Measurements from ENCODE around the gene CCND2. TPM values are rescaled to one million over a fixed set of nuclear protein-coding genes. Genes with fewer than 3 reads are reported as not detected.

CCND2 gene
- polyA plus RNA-seq, 3 donors = 3.6 to 6.8 (median 3.9) TPM

DNA sequence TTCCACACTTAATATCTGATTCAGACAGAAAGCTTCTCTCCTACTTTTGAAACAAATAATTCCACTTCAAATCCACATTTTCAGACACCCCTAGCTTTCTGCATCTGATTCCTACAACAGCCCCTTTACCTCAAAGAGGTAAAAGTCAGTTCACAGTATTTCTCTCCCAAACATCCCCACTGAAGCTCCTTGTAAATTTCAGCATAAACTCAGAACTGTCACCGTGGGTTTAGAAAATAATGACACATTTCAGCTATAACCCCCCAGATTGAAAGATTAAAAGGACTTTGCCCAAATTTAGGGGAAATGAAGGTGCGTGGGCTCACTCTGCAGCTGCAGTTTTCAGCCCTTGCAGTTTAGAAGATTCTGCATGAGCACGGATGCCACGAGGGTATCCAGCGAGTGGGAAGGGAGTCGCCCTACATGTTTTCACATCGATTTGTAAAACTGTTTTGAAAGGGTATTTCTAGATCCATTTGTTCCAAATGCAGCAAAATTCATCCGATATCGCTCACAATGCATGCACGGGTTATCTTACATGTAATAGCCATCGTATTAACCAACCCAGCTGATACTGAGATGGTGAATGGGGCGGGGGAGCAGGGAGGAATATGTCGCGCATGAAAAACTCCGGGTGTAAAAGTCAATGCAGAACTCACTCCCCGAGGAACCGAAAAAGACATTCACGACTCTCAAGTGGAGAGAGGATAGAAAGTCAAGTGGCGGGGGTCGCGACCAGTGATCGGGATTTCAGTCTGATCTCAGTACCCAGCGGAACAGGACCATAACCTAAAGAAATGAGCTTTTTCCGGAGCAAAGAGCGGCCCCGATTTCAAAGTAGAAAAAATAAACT, 5.0 kb upstream of the CCND2 start:
- H2AFZ ChIP-seq (ENCODE audit: insufficient read depth, low read depth, low read length, poor library complexity, severe bottlenecking) = no peak overlapping the region
- H3K4me2 ChIP-seq (replicated peaks; ENCODE audit: extremely low read depth, low read length, poor library complexity, severe bottlenecking) = peak overlapping the region; percentile 98
- no peaks in the 10 kb centered on the region for H3K36me3 ChIP-seq (replicated peaks in 1 of 2; ENCODE audit: control insufficient read depth in 1 of 2, insufficient read depth in 2 of 2, low read length in 2 of 2)
- peaks cover under 1% of the 10 kb centered on the region for H3K79me2 ChIP-seq (ENCODE audit: insufficient read depth, low read length)
- TF ChIP-seq, protein P1, sequence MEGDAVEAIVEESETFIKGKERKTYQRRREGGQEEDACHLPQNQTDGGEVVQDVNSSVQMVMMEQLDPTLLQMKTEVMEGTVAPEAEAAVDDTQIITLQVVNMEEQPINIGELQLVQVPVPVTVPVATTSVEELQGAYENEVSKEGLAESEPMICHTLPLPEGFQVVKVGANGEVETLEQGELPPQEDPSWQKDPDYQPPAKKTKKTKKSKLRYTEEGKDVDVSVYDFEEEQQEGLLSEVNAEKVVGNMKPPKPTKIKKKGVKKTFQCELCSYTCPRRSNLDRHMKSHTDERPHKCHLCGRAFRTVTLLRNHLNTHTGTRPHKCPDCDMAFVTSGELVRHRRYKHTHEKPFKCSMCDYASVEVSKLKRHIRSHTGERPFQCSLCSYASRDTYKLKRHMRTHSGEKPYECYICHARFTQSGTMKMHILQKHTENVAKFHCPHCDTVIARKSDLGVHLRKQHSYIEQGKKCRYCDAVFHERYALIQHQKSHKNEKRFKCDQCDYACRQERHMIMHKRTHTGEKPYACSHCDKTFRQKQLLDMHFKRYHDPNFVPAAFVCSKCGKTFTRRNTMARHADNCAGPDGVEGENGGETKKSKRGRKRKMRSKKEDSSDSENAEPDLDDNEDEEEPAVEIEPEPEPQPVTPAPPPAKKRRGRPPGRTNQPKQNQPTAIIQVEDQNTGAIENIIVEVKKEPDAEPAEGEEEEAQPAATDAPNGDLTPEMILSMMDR (IDR thresholded peaks at IDR 0.05) = no peak
- DNase-seq = peak in 2 of 3 donors; percentile 10 to 32
- peak overlapping the region; percentile 91 to 97 for H3K4me3 Mint-ChIP-seq
- peak overlapping the region; percentile 19 to 78 (median 41) for H3K4me3 ChIP-seq (replicated peaks in 1 of 3; ENCODE audit: low read depth in 2 of 3, low read length in 3 of 3)
- H3K36me3 Mint-ChIP-seq = no peaks in the 10 kb centered on the region
- no peaks in the 10 kb centered on the region for H4K20me1 ChIP-seq (ENCODE audit: insufficient read depth, low read length)
- peaks cover 47 to 49% of the 10 kb centered on the region in 2 donors for H3K4me1 ChIP-seq (ENCODE audit: control insufficient read depth in 1 of 2, insufficient read depth in 2 of 2, low read length in 2 of 2)
- peaks cover 50 to 69% (median 62%) of the 10 kb centered on the region in 3 donors for H3K27me3 Mint-ChIP-seq (ENCODE audit: low read depth in 3 of 3)
- H3K27me3 ChIP-seq (ENCODE audit: control insufficient read depth in 2 of 2, insufficient read depth in 2 of 2, low read length in 2 of 2) = peaks cover 36 to 64% of the 10 kb centered on the region in 2 donors
- H3K9ac ChIP-seq (ENCODE audit: insufficient read depth, low read length, poor library complexity, severe bottlenecking) = peak overlapping the region; percentile 70
- WGBS (ENCODE audit: insufficient coverage) = 2% methylated on average over 6 of the region's 26 CpGs
- H3K27ac ChIP-seq (ENCODE audit: low read depth in 1 of 2, low read length in 2 of 2) = peak overlapping the region in 1 of 2 donors; percentile 44
- H3K9me3 ChIP-seq (replicated peaks in 1 of 2; ENCODE audit: control insufficient read depth in 1 of 2, insufficient read depth in 1 of 2, low read length in 2 of 2) = no peaks in the 10 kb centered on the region
- H3K4me1 Mint-ChIP-seq = peaks cover 37% of the 10 kb centered on the region
- H3K27ac Mint-ChIP-seq = peak overlapping the region; percentile 79 to 95 (median 92)
- H3K9me3 Mint-ChIP-seq = peaks cover 0 to 6% (median 3%) of the 10 kb centered on the region in 7 donors
- intact Hi-C loops (cut with micrococcal nuclease) = loop anchor here in 1 of 2 donors (2.0 kb wide), 1 partner anchor 54 kb away; no protein-coding TSS in a partner anchor

DNA sequence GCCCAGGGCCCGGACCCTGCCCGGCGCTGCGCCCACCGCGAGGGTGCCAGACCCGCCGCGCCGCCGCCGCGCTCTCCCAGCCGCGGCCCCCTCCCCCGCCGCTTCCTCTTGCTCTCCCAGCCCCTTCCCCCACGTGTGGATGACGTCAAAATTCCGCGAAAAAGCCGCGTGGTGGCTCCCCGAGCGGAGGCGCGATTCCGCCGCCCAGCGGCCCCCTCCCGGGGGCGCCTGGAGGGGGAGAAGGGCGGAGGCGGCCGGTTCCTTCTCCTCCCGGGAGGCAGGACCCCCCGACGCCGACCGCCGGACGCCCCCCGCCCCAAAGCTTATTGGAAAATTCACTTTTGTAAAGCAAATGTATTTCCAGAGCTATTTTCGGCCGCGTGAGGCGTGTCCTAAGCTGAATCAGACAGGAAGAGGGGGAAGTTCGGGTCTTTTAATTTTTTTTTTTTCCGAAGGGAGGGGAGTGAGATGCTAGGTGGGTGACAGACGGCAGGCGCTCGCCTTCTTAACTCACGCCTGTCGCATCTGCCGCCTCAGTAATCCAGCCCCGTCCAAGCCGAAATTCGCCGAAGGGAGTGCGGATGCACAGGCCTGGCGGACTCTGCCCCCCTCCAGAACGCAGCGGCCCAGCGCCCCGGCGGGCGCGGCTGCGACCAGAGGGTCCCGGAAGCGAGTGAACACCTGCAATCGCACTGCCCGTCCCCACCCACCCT, 4.1 kb upstream of the CCND2 start:
- peaks cover 50 to 77% (median 61%) of the 10 kb centered on the region in 3 donors for H3K27me3 Mint-ChIP-seq (ENCODE audit: low read depth in 3 of 3)
- intact Hi-C loops (cut with micrococcal nuclease) = loop anchor here in 1 of 2 donors (2.0 kb wide), 1 partner anchor 55 kb away; no protein-coding TSS in a partner anchor

More for the DNA sequence above, 4.1 kb upstream of the CCND2 start:
- Histone ChIP-seq H3K27ac (ENCODE audit: low read depth in 1 of 2, low read length in 2 of 2) (peak overlapping the region in 1 of 2 donors; percentile 61), H2AFZ (ENCODE audit: insufficient read depth, low read depth, low read length, poor library complexity, severe bottlenecking) (peak overlapping the region; percentile 68), H3K27me3 (ENCODE audit: control insufficient read depth in 2 of 2, insufficient read depth in 2 of 2, low read length in 2 of 2) (peaks cover 33 to 68% of the 10 kb centered on the region in 2 donors), H3K9me3 (replicated peaks in 1 of 2; ENCODE audit: control insufficient read depth in 1 of 2, insufficient read depth in 1 of 2, low read length in 2 of 2) (no peaks in the 10 kb centered on the region), H4K20me1 (ENCODE audit: insufficient read depth, low read length) (no peaks in the 10 kb centered on the region), H3K4me3 (replicated peaks in 1 of 3; ENCODE audit: low read depth in 2 of 3, low read length in 3 of 3) (peak overlapping the region; percentile 1 to 78 (median 38)), H3K9ac (ENCODE audit: insufficient read depth, low read length, poor library complexity, severe bottlenecking) (peak overlapping the region; percentile 70), H3K4me1 (ENCODE audit: control insufficient read depth in 1 of 2, insufficient read depth in 2 of 2, low read length in 2 of 2) (peaks cover 56 to 58% of the 10 kb centered on the region in 2 donors), H3K4me2 (replicated peaks; ENCODE audit: extremely low read depth, low read length, poor library complexity, severe bottlenecking) (peak overlapping the region; percentile 98), H3K36me3 (replicated peaks in 1 of 2; ENCODE audit: control insufficient read depth in 1 of 2, insufficient read depth in 2 of 2, low read length in 2 of 2) (no peaks in the 10 kb centered on the region), H3K79me2 (ENCODE audit: insufficient read depth, low read length) (peaks cover 9% of the 10 kb centered on the region)
- Mint-ChIP-seq H3K27ac (peak overlapping the region in 6 of 7 donors; percentile 50 to 87 (median 80)), H3K4me1 (peaks cover 38% of the 10 kb centered on the region), H3K36me3 (no peaks in the 10 kb centered on the region), H3K9me3 (peaks cover 0 to 6% (median 3%) of the 10 kb centered on the region in 7 donors), H3K4me3 (peak overlapping the region; percentile 81 to 92)
- TF ChIP-seq, protein P1 (IDR thresholded peaks at IDR 0.05) = peak; percentile 19
- WGBS (ENCODE audit: insufficient coverage) = under 1% methylated on average over 58 of the region's 73 CpGs
- DNase-seq = peak; percentile 68 to 87 (median 83)
